ENCODE results near the gene NLGN2. TPM values are rescaled to one million over a fixed set of nuclear protein-coding genes. Genes with fewer than 3 reads are reported as not detected.

Gene NLGN2
- total RNA-seq, 1 experiment from 2014 or later, result 2.7 TPM

DNA sequence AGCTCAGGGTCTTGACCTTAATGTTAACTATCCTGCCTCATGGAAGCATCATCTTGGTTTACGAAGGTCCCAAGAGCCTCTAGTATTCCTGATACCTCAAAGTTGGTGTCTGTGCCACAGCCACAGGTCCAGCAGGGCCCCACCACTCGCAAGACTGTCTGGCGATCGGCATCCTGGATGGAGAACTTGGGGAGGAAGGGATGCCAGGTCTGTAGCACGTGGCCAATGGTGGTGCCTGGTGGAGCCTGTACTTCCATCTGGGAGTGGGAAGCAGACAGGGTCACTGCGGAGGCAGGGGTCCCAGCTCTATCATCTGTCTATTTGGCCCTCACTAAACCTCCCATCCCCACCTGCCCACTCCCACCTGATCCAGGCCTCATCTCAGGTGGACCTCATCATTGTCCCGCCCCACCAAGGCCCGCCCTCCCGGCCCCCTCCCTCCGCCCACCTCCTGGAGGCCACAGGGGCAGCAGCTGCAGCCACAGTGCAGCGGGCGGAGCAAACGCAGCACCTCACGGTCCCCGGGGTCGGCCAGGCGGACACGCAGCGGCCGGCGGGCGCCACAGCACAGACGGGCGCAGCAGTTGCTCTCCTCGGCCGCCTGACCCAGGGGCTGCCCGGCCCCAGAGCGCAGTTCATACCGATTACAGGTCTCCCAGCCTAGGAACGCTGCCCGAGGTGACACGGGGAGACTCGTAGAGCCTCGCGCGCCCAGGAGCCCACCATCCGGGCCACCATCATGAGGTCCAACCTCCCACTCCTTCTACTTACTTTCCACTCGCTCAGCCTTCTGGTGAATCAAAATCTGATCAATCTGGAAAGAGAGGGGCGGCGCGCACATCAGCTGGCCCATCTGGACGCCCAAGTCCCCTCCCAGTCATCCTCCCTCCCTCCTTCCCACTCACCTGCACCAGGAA, 14.7 kb upstream of the NLGN2 start:
- DNase-seq (ENCODE audit: low spot score), result no peak

DNA sequence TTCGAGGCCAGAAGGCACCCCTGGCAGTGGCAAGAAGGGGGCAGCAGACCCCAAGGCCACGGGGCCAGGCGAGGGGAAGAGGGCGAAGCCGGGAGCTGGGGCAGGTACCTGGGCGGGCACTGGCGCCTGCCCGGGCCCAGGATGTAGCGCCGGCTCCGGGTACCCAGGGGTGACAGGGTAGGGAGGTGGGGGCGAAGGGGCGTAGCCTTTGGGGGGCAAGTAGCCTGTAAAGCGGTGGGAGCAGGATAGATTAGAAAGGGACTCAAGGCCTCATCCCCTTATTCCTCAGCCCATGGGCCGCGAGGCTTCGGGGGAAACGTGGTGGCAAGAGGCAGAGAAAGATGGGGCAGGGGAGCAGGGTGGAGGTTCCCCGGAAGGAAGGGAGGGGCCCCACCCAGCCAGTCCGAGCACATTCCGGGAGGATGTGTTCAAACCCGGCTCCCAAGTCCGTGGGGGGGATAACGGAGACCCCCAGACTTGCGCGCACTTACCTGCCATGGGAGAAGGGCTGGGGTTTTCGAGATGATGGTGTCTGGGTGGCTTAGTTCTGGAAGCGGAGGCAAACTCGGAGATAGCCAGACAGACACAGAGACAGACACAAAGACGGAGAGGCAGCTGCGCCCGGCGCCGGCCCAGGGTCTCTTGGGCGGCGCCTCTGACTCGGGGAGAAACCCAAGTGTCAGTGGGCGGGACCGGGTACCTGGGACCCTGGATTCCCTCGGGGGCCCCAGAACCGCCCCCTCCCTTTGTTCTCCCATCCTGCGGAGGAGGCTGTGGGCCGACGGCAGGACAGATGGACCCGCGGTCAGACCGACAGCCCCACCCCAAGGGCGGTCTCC, 13.8 kb upstream of the NLGN2 start:
- peak; percentile 25 for DNase-seq (ENCODE audit: low spot score)

DNA sequence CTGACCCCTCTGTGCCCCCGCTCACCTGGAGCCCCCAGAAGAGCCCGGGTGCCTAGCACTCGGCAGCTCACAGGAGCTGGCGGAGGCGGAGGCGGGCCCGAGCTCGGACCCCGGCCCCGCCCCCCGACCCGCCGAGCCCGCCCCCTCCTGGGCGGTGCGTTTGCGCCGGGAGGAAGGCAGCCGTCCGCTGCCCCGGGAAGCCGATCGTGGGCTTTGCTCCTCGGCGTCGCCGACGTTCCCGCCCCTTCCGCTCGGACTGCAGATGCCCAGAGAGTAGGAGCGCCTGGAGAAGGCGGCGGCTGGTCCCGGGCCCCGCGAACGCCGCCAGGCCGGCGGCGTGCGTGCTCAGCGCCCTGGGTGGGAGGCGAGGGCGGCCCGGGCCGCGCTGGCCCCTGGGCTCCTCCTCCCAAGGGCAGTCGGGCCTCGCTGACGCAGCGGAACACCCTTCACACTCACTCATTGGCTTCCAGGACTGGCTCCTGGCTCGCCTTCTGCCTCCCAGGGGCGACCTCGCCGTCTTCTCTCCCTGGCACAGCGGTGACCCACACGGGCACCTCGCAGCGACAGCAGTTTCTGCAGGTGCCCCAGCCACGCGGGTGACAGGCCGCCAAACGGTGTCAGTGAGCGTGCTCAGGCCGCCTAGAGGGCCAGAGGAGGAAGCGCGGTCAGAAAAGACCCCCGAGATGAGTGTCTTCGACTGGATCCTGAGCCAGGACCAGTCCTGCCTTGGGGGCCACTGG, 13.0 kb upstream of the NLGN2 start, which contains the start of gene PLSCR3:
Gene PLSCR3 (minus strand): TSS at position 74 of the 740 bp plus-strand sequence. CDS start 415 bp downstream, outside the sequence.
- peak; percentile 70 for DNase-seq (ENCODE audit: low spot score)

DNA sequence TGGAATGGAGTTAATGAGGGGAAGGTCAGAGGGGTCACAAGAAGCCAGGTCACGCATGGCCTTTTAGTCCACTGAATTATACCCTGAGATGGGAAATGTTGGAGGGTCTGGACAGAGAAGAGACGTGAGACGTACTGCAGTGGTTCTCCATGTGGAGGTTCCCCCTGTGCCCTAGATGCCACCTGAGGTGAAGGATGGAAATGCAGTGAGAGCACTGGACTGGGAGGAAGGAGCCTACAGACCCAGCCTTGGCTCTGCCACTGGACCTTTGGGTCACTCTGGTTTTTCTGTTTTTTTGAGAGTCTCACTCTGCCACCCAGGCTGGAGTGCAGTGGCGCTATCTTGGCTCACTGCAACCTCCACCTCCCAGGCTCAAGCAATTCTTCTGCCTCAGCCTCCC, 11.5 kb upstream of the NLGN2 start:
- DNase-seq (ENCODE audit: low spot score), result no peak

DNA sequence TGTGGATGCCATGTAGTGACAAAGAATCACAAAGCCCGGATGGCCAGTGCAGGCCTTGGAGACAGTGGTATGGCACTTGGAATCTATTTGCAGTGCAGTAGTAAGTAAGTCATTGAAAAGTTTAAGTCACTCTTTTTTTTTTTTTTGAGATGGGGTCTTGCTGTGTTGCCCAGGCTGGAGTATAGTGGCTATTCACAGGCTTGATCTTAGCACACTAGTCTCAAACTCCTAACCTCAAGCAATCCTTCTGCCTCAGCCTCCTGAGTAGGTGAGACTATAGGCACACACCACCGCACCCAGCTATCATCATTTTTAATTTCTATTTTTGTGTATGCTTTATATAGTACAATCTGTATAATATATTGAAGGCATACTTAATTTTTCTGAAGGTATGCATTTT, 9.0 kb upstream of the NLGN2 start:
- DNase-seq (ENCODE audit: low spot score), result no peak

DNA sequence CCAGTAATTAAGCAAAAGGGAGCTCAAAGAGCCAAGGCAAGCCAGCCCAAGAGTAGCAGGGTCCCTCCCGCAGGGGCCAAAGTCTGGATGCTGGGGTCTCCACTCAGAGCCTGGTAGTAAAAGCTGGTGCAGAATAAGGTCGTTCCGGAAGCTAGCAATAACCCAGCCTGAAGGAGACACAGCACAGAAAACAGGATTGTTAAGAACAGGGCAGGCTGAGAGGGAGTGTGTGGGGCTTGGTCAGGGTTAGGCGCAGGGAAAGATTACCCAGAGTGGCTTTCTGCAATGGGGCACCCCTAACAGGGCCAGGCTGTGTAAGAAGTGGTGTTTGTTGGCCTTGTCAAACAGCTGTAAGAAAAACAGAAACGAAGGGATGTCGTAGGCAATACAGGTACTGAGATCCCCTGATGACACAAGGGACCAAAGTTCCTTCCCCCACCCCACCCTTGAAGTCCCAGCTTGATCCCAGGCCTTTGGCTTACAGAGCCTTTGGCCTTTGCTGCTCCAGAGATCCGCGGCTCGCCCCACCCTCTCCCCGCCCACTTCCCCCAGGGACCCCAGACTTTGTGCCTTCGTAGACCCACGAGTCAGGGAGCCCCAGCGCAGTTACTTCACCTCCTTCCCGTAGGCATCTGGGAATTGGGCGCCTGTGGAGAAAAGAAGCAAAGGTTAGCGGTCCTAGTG, 4.5 kb upstream of the NLGN2 start:
- peak; percentile 28 for DNase-seq (ENCODE audit: low spot score)

DNA sequence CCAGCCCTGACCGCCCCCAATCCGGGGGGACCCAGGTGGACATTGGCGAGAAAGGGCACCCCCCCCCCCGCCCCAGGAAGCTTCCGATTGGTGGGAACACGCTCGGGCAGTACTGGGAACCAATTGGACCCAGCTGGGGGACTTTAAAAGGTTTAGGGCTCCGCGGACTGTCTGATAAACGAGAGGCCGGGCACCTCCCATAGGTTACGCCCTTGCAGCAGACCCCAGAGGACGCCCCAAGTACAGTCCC, 4.0 kb upstream of the NLGN2 start:
- DNase-seq (ENCODE audit: low spot score), result no peak

DNA sequence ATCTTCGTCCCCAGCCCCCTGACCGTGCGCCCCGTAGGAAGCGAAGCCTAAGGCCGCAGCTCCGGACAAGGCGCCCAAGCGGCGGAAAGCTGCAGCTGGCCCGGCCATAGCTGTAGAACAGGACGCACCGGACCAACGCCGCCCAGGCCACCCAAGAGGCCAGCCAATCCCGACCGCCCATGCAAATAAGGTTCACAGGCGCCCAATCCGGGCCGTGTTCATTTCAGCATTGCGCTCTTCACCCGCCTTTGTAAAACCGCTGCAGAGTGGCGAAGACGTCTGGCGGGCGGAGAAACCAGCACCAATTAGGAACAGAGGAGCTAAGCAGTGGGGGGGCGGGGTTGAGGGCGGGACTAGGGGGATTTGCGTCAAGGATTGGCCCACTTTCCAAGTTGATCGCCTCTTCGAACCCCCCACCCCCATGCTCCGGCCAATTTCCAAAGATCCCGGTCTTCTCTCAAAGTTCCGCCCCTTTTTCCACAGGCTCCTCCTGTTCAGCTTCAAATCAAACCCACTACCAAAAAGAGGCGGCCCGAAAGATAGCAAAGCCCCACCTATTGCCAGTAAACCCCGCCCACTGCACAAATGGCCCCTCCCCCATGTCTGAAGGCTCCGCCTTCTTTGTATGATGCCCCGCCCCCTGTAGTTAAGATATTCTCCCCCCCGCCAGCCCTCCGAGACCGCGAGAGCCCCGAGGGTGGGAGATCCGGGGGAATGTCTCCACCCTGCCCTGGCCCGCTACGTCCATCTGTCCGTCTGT, 3.5 kb upstream of the NLGN2 start, which contains the start of gene TMEM256:
Gene TMEM256 (minus strand): TSS at position 121 of the 760 bp plus-strand sequence. CDS start 13 bp downstream, at position 108.
- DNase-seq (ENCODE audit: low spot score), result peak; percentile 95

DNA sequence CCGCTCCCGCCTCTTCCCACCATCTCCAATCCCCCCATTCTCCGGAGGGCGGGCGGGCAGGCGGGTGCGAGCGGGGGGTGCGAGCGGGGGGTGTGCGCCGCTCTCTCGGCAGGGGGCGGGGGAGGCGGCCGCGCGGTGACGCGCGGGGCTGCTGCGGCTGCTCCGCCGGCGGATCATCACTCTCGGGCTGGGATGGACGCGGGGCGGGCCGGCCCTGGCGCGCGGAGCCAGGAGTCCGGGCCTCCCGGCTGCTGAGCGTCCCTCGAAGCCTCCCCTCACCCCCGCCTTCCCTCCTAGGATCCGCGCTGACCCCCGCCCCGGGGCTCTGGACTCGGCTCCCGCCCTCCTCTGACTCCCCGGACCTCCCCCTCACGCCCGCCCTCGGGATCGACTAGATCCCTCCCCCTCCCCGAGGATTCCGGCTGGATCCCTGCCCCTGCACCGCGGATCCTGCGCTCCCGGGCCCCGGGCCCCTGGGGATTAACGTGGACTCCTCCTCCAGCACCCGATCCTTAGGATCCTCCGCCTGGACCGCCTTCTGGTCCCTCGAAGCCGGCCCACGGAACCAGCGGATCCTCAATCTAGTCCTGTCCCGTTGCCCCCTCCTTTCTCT, 2.8 kb upstream of the NLGN2 start:
- no peak for DNase-seq (ENCODE audit: low spot score)

DNA sequence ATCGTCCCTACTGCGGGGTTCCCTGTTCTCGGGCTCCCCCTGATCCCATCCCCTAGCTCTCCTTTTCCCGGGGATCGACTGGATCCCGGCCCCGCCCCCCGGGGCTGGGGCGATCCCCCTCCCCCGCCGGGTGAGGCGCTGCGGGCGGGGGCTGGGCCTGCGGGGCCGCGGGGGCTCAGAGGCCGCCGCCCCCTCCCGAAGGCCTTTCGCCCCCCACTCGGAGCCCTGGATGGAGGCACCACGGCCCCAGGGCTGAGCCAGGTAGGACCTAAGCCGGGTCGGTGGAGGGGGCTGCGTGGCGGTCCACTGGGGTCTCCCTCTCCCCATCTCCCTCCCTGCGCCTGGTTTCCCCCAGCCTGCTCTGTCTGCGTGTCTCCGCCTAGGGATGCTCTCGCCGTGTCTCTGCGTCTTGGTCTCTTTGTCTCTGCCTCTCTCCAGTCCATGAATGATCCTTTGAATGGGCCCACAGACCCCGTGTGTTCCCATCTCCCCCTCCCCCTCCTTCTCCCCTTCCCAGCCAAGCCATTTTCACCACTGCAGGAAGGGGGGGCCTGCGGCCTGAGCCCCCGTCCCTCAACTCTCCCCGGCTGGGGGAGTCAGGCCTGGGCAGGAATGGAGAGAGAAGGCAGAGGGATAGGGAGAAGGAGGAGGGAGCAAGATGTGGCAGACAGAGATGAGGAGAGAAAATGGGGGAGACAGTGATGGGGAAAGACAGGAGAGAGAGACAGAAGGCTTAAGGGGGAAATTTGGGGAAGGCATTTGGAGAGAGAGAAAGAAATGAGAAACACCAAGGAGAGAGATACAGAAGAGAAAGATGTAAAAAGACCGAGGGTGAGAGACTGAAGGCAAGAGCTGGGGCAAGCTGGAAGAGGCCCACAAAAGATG, 2.1 kb upstream of the NLGN2 start:
- no peak for DNase-seq (ENCODE audit: low spot score)

DNA sequence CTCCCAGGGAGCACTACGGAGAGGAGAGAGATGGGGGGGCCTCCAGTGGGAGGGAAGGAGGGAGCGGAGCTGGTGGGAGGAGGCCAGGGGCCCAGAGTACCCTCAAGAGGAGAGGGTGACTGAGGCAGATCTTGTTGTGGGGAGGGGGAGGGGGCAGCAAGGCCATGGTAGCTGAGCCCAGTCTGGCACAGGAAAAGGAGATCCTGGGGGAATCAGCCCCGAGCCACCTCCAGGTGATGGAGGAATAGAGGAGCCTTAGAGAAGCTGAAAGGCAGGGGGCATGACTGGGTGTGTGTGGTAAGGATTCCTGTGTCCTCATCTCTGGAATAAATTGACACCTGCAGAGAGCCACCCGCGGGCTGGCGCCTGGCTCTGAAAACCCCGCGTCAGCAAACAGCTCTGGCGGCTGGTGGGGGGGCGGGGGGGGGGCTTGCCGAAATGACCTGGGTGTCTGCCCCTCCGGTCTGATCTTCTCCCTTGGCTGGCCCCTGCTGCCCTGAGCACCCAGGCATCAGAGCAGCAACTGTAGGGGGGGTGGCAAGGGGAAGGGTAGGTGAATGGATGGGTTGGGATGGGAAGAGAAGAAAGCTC, 1.3 kb upstream of the NLGN2 start:
- no peak for DNase-seq (ENCODE audit: low spot score)

DNA sequence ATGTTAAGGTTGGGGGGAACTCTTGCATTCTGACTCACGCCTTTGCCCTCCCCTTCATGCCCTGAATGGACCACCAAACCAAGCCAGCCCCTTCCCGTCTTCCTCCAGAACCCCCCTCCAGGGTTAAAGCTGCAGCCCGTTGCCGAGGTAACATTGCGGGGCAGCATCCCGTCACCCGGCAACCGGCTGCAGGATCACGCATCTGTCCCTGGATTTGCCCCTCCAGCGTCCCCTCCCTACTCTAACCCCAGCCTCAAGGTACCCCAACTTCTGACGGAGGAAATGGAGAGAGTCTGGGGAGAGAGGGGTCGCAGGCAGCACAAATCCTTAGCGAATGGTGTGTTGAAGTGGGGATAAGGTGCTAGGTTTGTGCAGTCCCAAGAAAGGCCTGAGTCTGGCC, 563 bp upstream of the NLGN2 start:
- no peak for DNase-seq (ENCODE audit: low spot score)

DNA sequence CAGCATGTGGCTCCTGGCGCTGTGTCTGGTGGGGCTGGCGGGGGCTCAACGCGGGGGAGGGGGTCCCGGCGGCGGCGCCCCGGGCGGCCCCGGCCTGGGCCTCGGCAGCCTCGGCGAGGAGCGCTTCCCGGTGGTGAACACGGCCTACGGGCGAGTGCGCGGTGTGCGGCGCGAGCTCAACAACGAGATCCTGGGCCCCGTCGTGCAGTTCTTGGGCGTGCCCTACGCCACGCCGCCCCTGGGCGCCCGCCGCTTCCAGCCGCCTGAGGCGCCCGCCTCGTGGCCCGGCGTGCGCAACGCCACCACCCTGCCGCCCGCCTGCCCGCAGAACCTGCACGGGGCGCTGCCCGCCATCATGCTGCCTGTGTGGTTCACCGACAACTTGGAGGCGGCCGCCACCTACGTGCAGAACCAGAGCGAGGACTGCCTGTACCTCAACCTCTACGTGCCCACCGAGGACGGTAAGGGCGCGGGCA, 645 bp downstream of the NLGN2 start:
- DNase-seq (ENCODE audit: low spot score), result no peak

DNA sequence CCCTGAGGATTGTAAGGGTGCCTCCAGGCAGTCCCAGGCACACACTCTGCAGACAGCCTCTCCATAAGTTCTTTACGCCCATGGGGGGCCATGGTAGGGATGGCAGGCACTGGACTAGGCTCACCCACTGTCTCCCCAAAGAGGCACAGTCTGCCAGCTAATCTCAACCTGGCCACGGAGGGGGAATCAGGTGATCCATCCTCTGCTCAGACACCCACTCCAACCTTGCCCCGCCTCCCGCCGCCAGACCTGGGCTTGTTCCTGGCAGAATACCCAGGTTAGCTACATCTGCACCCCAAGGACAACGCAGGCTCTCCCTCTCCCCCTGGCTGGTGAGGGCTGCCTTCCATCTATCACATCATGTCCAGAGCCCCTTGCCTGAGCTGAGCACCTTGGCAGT, 1.2 kb downstream of the NLGN2 start:
- DNase-seq (ENCODE audit: low spot score), result no peak

DNA sequence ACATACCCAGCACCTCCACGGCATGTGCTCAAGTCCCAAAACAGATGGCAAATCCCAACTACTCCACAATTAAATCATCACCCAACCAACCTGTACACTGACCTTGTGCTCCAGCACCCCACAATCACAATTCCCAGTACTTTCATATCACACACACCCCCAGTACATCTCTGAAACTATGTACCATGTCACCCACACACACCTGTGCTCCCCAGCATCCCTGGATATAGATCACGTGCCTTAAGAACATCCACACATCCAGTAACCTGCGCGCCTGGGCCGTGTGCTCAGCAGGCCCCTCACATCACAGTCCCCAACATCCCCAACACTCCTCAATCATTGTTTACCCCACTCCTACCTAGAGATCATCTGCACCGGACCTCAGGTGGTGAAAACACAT, 2.1 kb downstream of the NLGN2 start:
- no peak for DNase-seq (ENCODE audit: low spot score)

DNA sequence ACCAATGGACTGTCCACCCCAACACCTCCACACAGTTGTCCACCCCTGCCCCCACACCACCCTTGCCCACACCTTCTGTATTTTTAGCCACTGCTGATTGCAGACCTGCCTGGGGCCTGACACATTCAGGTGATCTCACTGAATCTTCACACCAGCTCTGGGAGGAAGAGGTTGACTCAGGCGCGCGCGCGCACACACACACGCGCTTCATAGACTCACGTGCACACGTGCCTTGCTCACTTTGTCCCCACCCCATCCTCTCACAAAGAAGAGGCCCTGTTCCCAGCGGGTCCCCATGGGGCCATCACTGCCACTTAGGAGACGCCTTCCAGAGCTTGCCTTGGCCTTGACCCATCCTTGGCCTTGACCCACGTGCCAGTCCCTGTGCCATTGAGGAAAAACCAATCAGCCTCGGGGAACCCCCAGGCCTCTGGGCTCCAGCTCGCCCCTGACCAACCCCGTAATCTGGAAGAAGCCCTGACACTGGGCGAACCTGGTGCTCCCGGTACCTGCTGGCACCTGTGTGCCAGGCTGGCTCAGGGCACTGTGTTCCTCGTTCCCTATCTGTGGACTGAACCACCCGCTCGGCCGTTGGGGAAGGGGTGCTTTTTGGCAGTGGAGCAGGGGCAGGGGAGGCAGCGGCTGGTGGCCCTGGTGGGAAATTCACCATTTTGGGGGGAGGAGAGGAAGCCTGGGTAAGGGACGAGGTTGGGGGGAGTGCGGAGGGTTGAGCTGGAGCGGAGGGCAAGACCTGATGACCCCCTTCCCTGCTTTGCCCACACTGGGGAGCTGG, 3.2 kb downstream of the NLGN2 start:
- no peak for DNase-seq (ENCODE audit: low spot score)

DNA sequence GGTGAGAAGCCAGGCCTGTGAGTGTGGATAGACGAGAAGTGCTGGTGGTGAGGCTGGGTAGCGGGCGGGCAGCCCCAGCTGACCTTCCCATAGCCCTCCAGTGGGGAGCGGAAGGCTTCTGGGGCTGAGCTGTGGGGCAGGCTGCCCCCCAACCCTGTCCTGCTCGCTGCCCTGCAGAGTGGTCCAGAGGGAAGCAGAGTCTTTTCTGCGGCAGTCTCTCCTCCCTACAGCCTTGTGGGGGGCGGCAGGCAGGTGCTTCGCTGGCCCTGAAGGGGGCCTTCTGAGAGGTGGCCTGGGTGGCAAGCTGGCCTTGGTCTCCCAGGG, 3.7 kb downstream of the NLGN2 start:
- DNase-seq (ENCODE audit: low spot score), result no peak

Data from HT-29 (cell line).